Testis (tissue), 3 donors: ENCODE data around the gene PHTF1. TPM values are rescaled to one million over a fixed set of nuclear protein-coding genes. Genes with fewer than 3 reads are reported as not detected.
"Not testable (repeated sequence)": the region's sequence is repeated elsewhere in the genome, so short reads cannot be mapped to it uniquely, and the experiment has no call there.

Experiments
- DNase-seq: peaks from one replicate; pipeline ENCODE4 v3.0.0-alpha.2; 2019
- H3K27ac ChIP-seq, 2 donors: fragments of 200-600 bp; sonication (generic); one replicate each; pipeline ENCODE4 v1.5.1; 2019
- H3K27me3 ChIP-seq: fragments of 200-600 bp; sonication (generic); one replicate; pipeline ENCODE4 v1.5.1; 2019
- H3K36me3 ChIP-seq: fragments of 200-600 bp; sonication (generic); one replicate; pipeline ENCODE4 v1.5.1; 2017; ENCODE audit warnings: low read depth; ENCODE audit errors: missing control alignments
- H3K4me1 ChIP-seq: fragments of 200-600 bp; sonication (generic); one replicate; pipeline ENCODE4 v1.5.1; 2019
- H3K4me3 ChIP-seq, 2 donors: fragments of 200-600 bp; sonication (generic); one replicate each; pipeline ENCODE4 v1.5.1; 2017 to 2019
- H3K9me3 ChIP-seq: fragments of 200-600 bp; sonication (generic); one replicate; pipeline ENCODE4 v1.5.1; 2017
- CTCF ChIP-seq, 3 experiments: fragments of 450-650 bp in 2 of 3; fragments of 200-600 bp in 1 of 3; sonication (generic) in 1 of 3; IDR thresholded peaks; one replicate each; pipeline ENCODE4 v1.5.1; 2016 to 2019; ENCODE audit warnings: antibody characterized with exemption in 3 of 3, mild to moderate bottlenecking in 2 of 3, moderate library complexity in 1 of 3
- POLR2A ChIP-seq: fragments of 450-650 bp; IDR thresholded peaks from one replicate; pipeline ENCODE4 v1.6.1; 2017; ENCODE audit warnings: antibody characterized with exemption, mild to moderate bottlenecking, moderate library complexity
- WGBS, 2 donors: methylation state at CpG; one replicate each; pipeline ENCODE4 v1.1.5; 2018; 5-methylcytosine and 5-hydroxymethylcytosine counted together
- intact Hi-C: fragments of 100-400 bp; cut with DNase I; formaldehyde crosslinking; loops from one replicate; pipeline ENCODE4 v1.15.1; 2023; ENCODE audit warnings: low total_unique reads
- polyA plus RNA-seq: library from polyadenylated mRNA; stranded (reverse); fragments of 350-450 nt; fragmentation: Illumina TruSeq; extraction: RNeasy Lipid Tissue Mini Kit (QIAGEN cat#74804); gene quantifications from one replicate; pipeline ENCODE4 v1.2.3, GENCODE V29; 2014; ENCODE audit warnings: low read depth, low replicate concordance; ENCODE audit not compliant: insufficient read depth
- total RNA-seq, 2 donors: library from RNA; depleted of rRNA; stranded (reverse); fragments of >200 nt; gene quantifications; one replicate each; pipeline ENCODE4 v1.2.3, GENCODE V29; 2016

The PHTF1 gene
- total and polyA plus RNA-seq, 3 donors from 2014 or later: 29.2 to 61.7 (median 46.4) TPM

- no peak for DNase-seq
- peak overlapping the region; percentile 89 to 93 for H3K4me3 ChIP-seq
- H3K27me3 ChIP-seq: no peaks in the 10 kb centered on the region
- TF ChIP-seq CTCF (IDR thresholded peaks at IDR 0.05) (no peak), POLR2A (no peak)
- no peaks in the 10 kb centered on the region for H3K4me1 ChIP-seq
- H3K36me3 ChIP-seq: no peaks in the 10 kb centered on the region
- intact Hi-C loops: no loop called here
- WGBS, 2 donors: 50 to 59% methylated on average over 22 to 23 of the region's 23 CpGs
- H3K9me3 ChIP-seq: no peaks in the 10 kb centered on the region
- peak overlapping the region; percentile 90 to 91 for H3K27ac ChIP-seq
These were observed 1.1 kb upstream of the PHTF1 start for GRCh38 chr1:113760102-113761080.

GRCh38 chr1:113758631-113759332 is 504 bp downstream of the PHTF1 start:
- peak; percentile 66 for DNase-seq
- peak overlapping the region; percentile 89 to 93 for H3K4me3 ChIP-seq
- no peaks in the 10 kb centered on the region for H3K27me3 ChIP-seq
- no peak for TF ChIP-seq CTCF (IDR thresholded peaks at IDR 0.05)
- TF ChIP-seq POLR2A: no peak
- 1% methylated on average over 10 to 55 of the region's 55 CpGs for WGBS, 2 donors
- H3K9me3 ChIP-seq: no peaks in the 10 kb centered on the region
- no peaks in the 10 kb centered on the region for H3K4me1 ChIP-seq
- H3K36me3 ChIP-seq: no peaks in the 10 kb centered on the region
- H3K27ac ChIP-seq: peak overlapping the region; percentile 90 to 91
- intact Hi-C loops: no loop called here

- H3K9me3 ChIP-seq: no peaks in the 10 kb centered on the region
- intact Hi-C loops: no loop called here
- 77 to 92% methylated on average over 1 of the region's 1 CpG for WGBS, 2 donors
- no peaks in the 10 kb centered on the region for H3K4me1 ChIP-seq
- no peak for DNase-seq
- no peak overlapping the region for H3K27ac ChIP-seq
- H3K36me3 ChIP-seq: no peaks in the 10 kb centered on the region
- no peaks in the 10 kb centered on the region for H3K27me3 ChIP-seq
- no peak for TF ChIP-seq CTCF (IDR thresholded peaks at IDR 0.05)
- no peak for TF ChIP-seq POLR2A
- H3K4me3 ChIP-seq: no peak overlapping the region
These were observed 2.8 kb downstream of the PHTF1 start for GRCh38 chr1:113756461-113756860.

GRCh38 chr1:113753333-113753732 is 6.0 kb downstream of the PHTF1 start:
- H3K27ac ChIP-seq, H3K36me3 ChIP-seq, intact Hi-C loops: not testable (repeated sequence)

GRCh38 chr1:113751516-113751915 is 7.8 kb downstream of the PHTF1 start:
- TF ChIP-seq POLR2A (no peak), CTCF (IDR thresholded peaks at IDR 0.05) (no peak)
- intact Hi-C loops: no loop called here
- no peak for DNase-seq
- Histone ChIP-seq H3K4me1 (no peaks in the 10 kb centered on the region), H3K4me3 (no peak overlapping the region), H3K27me3 (no peaks in the 10 kb centered on the region), H3K27ac (no peak overlapping the region), H3K36me3 (no peaks in the 10 kb centered on the region), H3K9me3 (no peaks in the 10 kb centered on the region)
- 92 to 100% methylated on average over 1 of the region's 1 CpG for WGBS, 2 donors

More at GRCh38 chr1:113753333-113753732, 6.0 kb downstream of the PHTF1 start:
- not testable (repeated sequence) for DNase-seq, H3K4me3 ChIP-seq, H3K9me3 ChIP-seq, H3K4me1 ChIP-seq, H3K27me3 ChIP-seq
- 79 to 86% methylated on average over 6 of the region's 6 CpGs for WGBS, 2 donors
